AG09309 (cell line): ENCODE results near the gene CABP4.

Experiments used
- DNase-seq: peaks from one replicate; pipeline ENCODE4 v3.0.0-alpha.2; 2010; ENCODE audit warnings: low read depth
- H3K4me3 ChIP-seq: 2 replicates; pipeline ENCODE4 v1.5.1; 2011; ENCODE audit warnings: mild to moderate bottlenecking, low read depth, low read length, moderate library complexity; ENCODE audit not compliant: control insufficient read depth
- TF ChIP-seq, protein P1 (sequence below): IDR thresholded peaks from 2 replicates; pipeline ENCODE4 v1.5.1; 2011; ENCODE audit warnings: mild to moderate bottlenecking, low read depth, low read length, inconsistent platforms; ENCODE audit not compliant: insufficient read depth, control insufficient read depth; ENCODE audit errors: missing control alignments

CABP4 gene

DNA sequence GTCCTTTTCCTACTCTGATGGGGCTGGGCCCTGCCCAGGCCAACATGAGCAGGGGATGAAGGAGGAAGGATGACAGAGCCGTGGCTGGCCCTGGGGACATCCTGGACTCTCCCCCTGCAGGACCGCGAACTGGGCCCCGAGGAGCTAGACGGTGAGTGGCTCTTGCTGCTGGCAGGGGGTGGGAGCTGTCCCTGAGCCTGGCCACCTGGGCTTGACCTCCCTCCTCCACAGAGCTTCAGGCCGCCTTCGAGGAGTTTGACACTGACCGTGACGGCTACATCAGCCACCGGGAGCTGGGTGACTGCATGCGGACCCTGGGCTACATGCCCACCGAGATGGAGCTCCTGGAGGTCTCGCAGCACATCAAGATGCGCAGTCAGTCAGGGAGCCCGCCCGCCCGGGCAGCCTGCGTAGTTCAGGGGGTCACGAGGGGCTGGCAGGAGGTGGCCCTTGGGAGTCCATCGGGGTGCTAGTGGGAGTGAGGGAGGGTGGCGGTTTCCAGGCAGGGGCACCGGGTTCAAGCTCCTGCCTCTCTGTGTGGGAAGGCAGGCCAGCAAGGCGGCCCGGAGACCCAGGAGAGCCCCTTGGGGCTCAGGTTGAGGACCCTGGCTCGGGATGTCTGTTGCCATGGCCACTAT is 1.0 kb downstream of the CABP4 start:
- DNase-seq, result no peak
- TF ChIP-seq, protein P1, sequence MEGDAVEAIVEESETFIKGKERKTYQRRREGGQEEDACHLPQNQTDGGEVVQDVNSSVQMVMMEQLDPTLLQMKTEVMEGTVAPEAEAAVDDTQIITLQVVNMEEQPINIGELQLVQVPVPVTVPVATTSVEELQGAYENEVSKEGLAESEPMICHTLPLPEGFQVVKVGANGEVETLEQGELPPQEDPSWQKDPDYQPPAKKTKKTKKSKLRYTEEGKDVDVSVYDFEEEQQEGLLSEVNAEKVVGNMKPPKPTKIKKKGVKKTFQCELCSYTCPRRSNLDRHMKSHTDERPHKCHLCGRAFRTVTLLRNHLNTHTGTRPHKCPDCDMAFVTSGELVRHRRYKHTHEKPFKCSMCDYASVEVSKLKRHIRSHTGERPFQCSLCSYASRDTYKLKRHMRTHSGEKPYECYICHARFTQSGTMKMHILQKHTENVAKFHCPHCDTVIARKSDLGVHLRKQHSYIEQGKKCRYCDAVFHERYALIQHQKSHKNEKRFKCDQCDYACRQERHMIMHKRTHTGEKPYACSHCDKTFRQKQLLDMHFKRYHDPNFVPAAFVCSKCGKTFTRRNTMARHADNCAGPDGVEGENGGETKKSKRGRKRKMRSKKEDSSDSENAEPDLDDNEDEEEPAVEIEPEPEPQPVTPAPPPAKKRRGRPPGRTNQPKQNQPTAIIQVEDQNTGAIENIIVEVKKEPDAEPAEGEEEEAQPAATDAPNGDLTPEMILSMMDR, result no peak
- H3K4me3 ChIP-seq, result no peak overlapping the region

DNA sequence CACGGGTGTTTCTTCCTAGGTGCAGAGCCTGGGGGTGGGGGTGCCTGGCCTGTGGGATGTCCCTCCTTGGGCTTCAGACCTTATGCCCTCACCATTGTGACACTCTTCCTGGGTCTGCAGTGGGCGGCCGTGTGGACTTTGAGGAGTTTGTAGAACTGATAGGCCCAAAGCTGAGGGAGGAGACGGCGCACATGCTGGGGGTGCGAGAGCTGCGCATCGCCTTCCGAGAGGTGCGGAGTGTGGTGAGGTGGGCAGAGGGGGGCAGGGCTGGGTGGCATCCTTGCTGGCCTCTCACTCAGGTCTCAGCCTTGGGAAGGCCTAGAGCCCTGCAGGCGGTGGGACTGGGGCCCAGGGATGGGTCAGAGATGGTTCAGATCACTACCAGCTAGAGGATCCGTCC is 2.3 kb downstream of the CABP4 start:
- TF ChIP-seq, protein P1, result no peak
- no peak for DNase-seq
- H3K4me3 ChIP-seq, result no peak overlapping the region

GRCh38 chr11:67458266-67458665 is 3.1 kb downstream of the CABP4 start:
- no peak overlapping the region for H3K4me3 ChIP-seq
- TF ChIP-seq, protein P1, result no peak
- DNase-seq, result no peak

DNA sequence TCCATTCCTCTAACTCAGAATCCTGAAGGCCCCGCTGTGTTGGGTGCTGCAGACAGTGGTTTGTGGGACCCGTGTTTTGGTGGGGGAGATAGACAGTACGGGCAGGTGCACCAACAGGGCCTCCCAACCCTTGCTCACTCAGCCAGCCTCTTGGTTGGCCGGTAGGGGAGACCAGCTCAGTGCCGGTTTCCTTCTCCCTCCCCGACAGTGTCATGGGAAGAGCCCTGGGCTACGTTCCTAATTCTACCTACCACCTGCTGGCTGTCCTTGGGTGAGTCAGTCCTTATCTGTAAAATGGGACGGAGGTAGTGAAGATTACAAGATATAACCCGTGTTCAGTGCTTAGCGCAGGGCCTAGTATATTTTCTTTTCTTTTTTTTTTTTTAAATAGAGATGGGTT is 8.0 kb downstream of the CABP4 start:
- no peak overlapping the region for H3K4me3 ChIP-seq
- DNase-seq, result no peak
- TF ChIP-seq, protein P1, result no peak

GRCh38 chr11:67463680-67464410 is 8.7 kb downstream of the CABP4 start:
- no peak overlapping the region for H3K4me3 ChIP-seq
- DNase-seq, result no peak
- TF ChIP-seq, protein P1, result no peak

DNA sequence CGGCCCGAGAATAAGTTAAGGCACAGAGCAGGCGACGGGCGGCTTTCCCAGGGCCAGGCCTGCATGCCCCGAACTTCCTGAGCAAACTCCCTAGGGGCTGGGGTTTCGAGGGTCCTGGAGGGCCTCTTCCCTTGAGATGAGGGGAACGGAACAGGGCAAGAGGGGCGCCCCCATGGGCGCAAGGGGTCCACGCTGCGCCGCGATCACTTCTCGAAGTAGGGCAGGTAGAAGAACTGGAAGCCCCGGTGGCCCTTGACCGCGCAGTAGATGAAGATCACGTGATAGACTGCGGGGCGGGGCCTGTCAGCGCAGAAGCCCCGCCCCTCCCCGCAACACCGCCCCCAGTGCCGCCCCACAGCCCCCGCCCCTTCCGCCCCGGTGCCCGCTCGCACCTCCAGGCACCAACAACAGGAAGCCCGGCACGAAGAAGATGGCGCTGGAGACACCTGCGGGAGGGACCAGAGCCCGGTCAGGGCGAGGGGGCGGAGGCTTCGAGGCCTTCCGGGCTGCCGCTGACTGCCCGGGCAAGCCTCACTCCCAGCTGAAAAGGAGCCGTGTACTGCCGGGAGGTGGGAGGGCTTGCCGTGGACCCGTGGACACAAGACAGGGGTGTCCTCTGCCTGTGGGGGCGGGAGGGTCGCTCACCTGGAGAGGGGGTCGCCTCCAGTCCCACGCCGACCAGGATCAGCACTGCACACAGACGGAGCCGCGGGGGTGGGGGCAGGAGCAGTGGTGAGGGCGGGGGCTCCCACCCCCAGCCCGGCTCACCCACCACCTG is 9.4 kb downstream of the CABP4 start:
- no peak overlapping the region for H3K4me3 ChIP-seq
- no peak for DNase-seq
- TF ChIP-seq, protein P1, result no peak
